GM23338 (cell line): ENCODE data around the gene CLDN24. TPM values are rescaled to one million over a fixed set of nuclear protein-coding genes. Genes with fewer than 3 reads are reported as not detected.

Experiments used
- ATAC-seq: fragments of 200-7000 bp; cut with Tn5 transposase; 3 replicates; pipeline ENCODE4 v1.9.1; 2020
- DNase-seq: peaks from one replicate; pipeline ENCODE4 v3.0.0-alpha.2; 2015; ENCODE audit warnings: low spot score
- H2AFZ ChIP-seq: fragments of 200-600 bp; sonication (generic); 2 replicates; pipeline ENCODE4 v1.8.0; 2016; ENCODE audit warnings: antibody characterized with exemption, mild to moderate bottlenecking, moderate library complexity
- H3F3A ChIP-seq: fragments of 200-600 bp; sonication (generic); replicated peaks from 2 replicates; pipeline ENCODE4 v1.8.0; 2017; ENCODE audit warnings: antibody characterized with exemption, mixed run types, low read depth
- H3K27ac ChIP-seq: fragments of 200-600 bp; sonication (generic); 2 replicates; pipeline ENCODE4 v1.6.1; 2016; ENCODE audit warnings: low read depth
- H3K27me3 ChIP-seq: fragments of 200-600 bp; sonication (generic); 2 replicates; pipeline ENCODE4 v1.8.0; 2016; ENCODE audit warnings: mild to moderate bottlenecking, mixed run types, moderate library complexity; ENCODE audit not compliant: insufficient read depth
- H3K36me3 ChIP-seq: fragments of 200-600 bp; sonication (generic); 2 replicates; pipeline ENCODE4 v1.8.0; 2016; ENCODE audit warnings: mild to moderate bottlenecking; ENCODE audit not compliant: insufficient read depth
- H3K4me1 ChIP-seq: fragments of 200-600 bp; sonication (generic); 2 replicates; pipeline ENCODE4 v1.8.0; 2016; ENCODE audit warnings: mild to moderate bottlenecking, moderate library complexity; ENCODE audit not compliant: insufficient read depth
- H3K4me2 ChIP-seq: fragments of 200-600 bp; sonication (generic); 2 replicates; pipeline ENCODE4 v1.7.1; 2017; ENCODE audit warnings: mixed run types
- H3K4me3 ChIP-seq: fragments of 200-600 bp; sonication (generic); 2 replicates; pipeline ENCODE4 v1.6.1; 2016; ENCODE audit warnings: mixed run types
- H3K79me2 ChIP-seq: fragments of 200-600 bp; sonication (generic); replicated peaks from 2 replicates; pipeline ENCODE4 v1.8.0; 2017; ENCODE audit warnings: mild to moderate bottlenecking; ENCODE audit not compliant: insufficient read depth
- H3K9me2 ChIP-seq: fragments of 200-600 bp; sonication (generic); 2 replicates; pipeline ENCODE4 v1.8.0; 2017; ENCODE audit not compliant: insufficient read depth
- H4K20me1 ChIP-seq: fragments of 200-600 bp; sonication (generic); replicated peaks from 2 replicates; pipeline ENCODE4 v1.8.0; 2017; ENCODE audit warnings: mild to moderate bottlenecking; ENCODE audit not compliant: insufficient read depth
- H3K27ac Mint-ChIP-seq: 2 replicates; pipeline ENCODE4 v1.8.0; 2020; ENCODE audit warnings: inconsistent platforms, mild to moderate bottlenecking, moderate library complexity, mixed read lengths
- H3K27me3 Mint-ChIP-seq: 3 replicates; pipeline ENCODE4 v1.8.0; 2022; ENCODE audit warnings: low read depth, mild to moderate bottlenecking, moderate library complexity, mixed read lengths, inconsistent platforms; ENCODE audit not compliant: insufficient read depth, poor library complexity
- H3K36me3 Mint-ChIP-seq: 3 replicates; pipeline ENCODE4 v1.8.0; 2021; ENCODE audit warnings: low read depth, mild to moderate bottlenecking, inconsistent platforms, moderate library complexity, mixed read lengths
- H3K4me1 Mint-ChIP-seq: 3 replicates; pipeline ENCODE4 v1.8.0; 2020; ENCODE audit warnings: mild to moderate bottlenecking, inconsistent platforms, mixed read lengths
- H3K4me3 Mint-ChIP-seq: 3 replicates; pipeline ENCODE4 v1.8.0; 2021; ENCODE audit warnings: moderate library complexity, mild to moderate bottlenecking, inconsistent platforms, mixed read lengths
- H3K9me3 Mint-ChIP-seq: 3 replicates; pipeline ENCODE4 v1.8.0; 2020; ENCODE audit warnings: moderate library complexity, mild to moderate bottlenecking, inconsistent platforms, mixed read lengths
- CREB1 ChIP-seq: fragments of 250-450 bp; sonication (Bioruptor Pico); IDR thresholded peaks from 2 replicates; pipeline ENCODE4 v1.5.0; 2020; ENCODE audit warnings: low read depth, mild to moderate bottlenecking, moderate library complexity
- CTCF ChIP-seq, 2 experiments: fragments of 200-600 bp in 1 of 2; sonication (generic) in 1 of 2; conservative IDR thresholded peaks; 2 replicates each; pipeline versions ENCODE4 v1.5.1 to v1.6.1; 2016 to 2017; ENCODE audit warnings: antibody characterized with exemption in 2 of 2, low read depth in 2 of 2, mild to moderate bottlenecking in 2 of 2, moderate library complexity in 1 of 2
- EZH2 ChIP-seq: fragments of 200-600 bp; sonication (generic); IDR thresholded peaks from one replicate; pipeline ENCODE4 v1.8.0; 2017; ENCODE audit warnings: antibody characterized with exemption, mild to moderate bottlenecking, low read depth; ENCODE audit not compliant: unreplicated experiment
- EZH2phosphoT487 ChIP-seq: fragments of 200-600 bp; sonication (generic); IDR thresholded peaks from one replicate; pipeline ENCODE4 v1.8.1; 2018; ENCODE audit warnings: antibody characterized with exemption; ENCODE audit not compliant: unreplicated experiment
- JUNB ChIP-seq: IDR thresholded peaks from one replicate; pipeline ENCODE4 v1.6.1; 2016; ENCODE audit warnings: antibody characterized with exemption; ENCODE audit not compliant: unreplicated experiment
- NANOG ChIP-seq: IDR thresholded peaks from 2 replicates; pipeline ENCODE4 v1.6.1; 2016; ENCODE audit warnings: antibody characterized with exemption, borderline replicate concordance
- POLR2AphosphoS5 ChIP-seq: IDR thresholded peaks from 2 replicates; pipeline ENCODE4 v1.6.1; 2016; ENCODE audit warnings: antibody characterized with exemption, low read depth
- STAT1 ChIP-seq: IDR thresholded peaks from one replicate; pipeline ENCODE4 v1.6.1; 2016; ENCODE audit warnings: antibody characterized with exemption; ENCODE audit not compliant: unreplicated experiment
- ZNF114 ChIP-seq: fragments of 250-450 bp; sonication (Bioruptor Pico); IDR thresholded peaks from 2 replicates; pipeline ENCODE4 v1.5.0; 2020; ENCODE audit warnings: mild to moderate bottlenecking, moderate library complexity
- ZNF331 ChIP-seq: fragments of 250-450 bp; sonication (Bioruptor Pico); IDR thresholded peaks from 2 replicates; pipeline ENCODE4 v1.5.0; 2020; ENCODE audit warnings: low read depth, mild to moderate bottlenecking, moderate library complexity
- ZNF462 ChIP-seq: fragments of 250-450 bp; sonication (Bioruptor Pico); IDR thresholded peaks from 2 replicates; pipeline ENCODE4 v1.5.0; 2020; ENCODE audit warnings: mild to moderate bottlenecking, moderate library complexity
- polyA plus RNA-seq: library from polyadenylated mRNA; unstranded; fragments of >200 nt; fragmentation: Nextera tagmentation; extraction: Ambion mirVana; gene quantifications from 2 replicates; pipeline ENCODE4 v1.2.1, GENCODE V29; 2016
- total RNA-seq: library from RNA; depleted of rRNA; stranded (reverse); fragments of >200 nt; shearing (Covaris generic); gene quantifications from 2 replicates; pipeline ENCODE4 v1.2.3, GENCODE V29; 2014
- TF ChIP-seq, protein P1 (sequence below): IDR thresholded peaks from 2 replicates; pipeline ENCODE4 v1.6.1; 2016; ENCODE audit warnings: antibody characterized with exemption
- TF ChIP-seq, protein P2 (sequence below): IDR thresholded peaks from one replicate; pipeline ENCODE4 v1.6.1; 2018; ENCODE audit warnings: antibody characterized with exemption; ENCODE audit not compliant: unreplicated experiment

CLDN24 gene
- total and polyA plus RNA-seq, 2 experiments from 2014 or later: not detected

GRCh38 chr4:183304067-183304466 lies 18.2 kb downstream of the CLDN24 start:
- Histone ChIP-seq H3K4me2 (no peak overlapping the region), H2AFZ (no peak overlapping the region), H3K27me3 (no peaks in the 10 kb centered on the region), H3K36me3 (no peaks in the 10 kb centered on the region), H3K79me2 (no peaks in the 10 kb centered on the region), H3K4me1 (no peaks in the 10 kb centered on the region), H3K9me2 (no peaks in the 10 kb centered on the region), H3K4me3 (no peak overlapping the region), H3K27ac (no peak overlapping the region), H4K20me1 (no peaks in the 10 kb centered on the region; the same call in 1 of the 2 replicates), H3F3A (no peaks in the 10 kb centered on the region)
- DNase-seq (no peak), ATAC-seq (no peak)
- no peaks in the 10 kb centered on the region for H3K4me1 Mint-ChIP-seq
- H3K4me3 Mint-ChIP-seq: no peak overlapping the region
- no peaks in the 10 kb centered on the region for H3K9me3 Mint-ChIP-seq
- H3K27me3 Mint-ChIP-seq: peaks cover 2% of the 10 kb centered on the region
- no peak overlapping the region; the same call in 1 of the 2 replicates for H3K27ac Mint-ChIP-seq
- H3K36me3 Mint-ChIP-seq: peaks cover 27% of the 10 kb centered on the region
- TF ChIP-seq CREB1 (no peak), CTCF (conservative IDR thresholded peaks at IDR 0.05; ENCODE audit: low read depth in 2 of 2) (no peak), EZH2 (no peak), NANOG (no peak), STAT1 (no peak), EZH2phosphoT487 (no peak), ZNF462 (no peak), ZNF114 (CRISPR knock-in tag) (no peak), JUNB (no peak), POLR2AphosphoS5 (no peak), ZNF331 (CRISPR knock-in tag) (no peak)
- TF ChIP-seq, protein P1, sequence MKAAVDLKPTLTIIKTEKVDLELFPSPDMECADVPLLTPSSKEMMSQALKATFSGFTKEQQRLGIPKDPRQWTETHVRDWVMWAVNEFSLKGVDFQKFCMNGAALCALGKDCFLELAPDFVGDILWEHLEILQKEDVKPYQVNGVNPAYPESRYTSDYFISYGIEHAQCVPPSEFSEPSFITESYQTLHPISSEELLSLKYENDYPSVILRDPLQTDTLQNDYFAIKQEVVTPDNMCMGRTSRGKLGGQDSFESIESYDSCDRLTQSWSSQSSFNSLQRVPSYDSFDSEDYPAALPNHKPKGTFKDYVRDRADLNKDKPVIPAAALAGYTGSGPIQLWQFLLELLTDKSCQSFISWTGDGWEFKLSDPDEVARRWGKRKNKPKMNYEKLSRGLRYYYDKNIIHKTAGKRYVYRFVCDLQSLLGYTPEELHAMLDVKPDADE: no peak
- TF ChIP-seq, protein P2, sequence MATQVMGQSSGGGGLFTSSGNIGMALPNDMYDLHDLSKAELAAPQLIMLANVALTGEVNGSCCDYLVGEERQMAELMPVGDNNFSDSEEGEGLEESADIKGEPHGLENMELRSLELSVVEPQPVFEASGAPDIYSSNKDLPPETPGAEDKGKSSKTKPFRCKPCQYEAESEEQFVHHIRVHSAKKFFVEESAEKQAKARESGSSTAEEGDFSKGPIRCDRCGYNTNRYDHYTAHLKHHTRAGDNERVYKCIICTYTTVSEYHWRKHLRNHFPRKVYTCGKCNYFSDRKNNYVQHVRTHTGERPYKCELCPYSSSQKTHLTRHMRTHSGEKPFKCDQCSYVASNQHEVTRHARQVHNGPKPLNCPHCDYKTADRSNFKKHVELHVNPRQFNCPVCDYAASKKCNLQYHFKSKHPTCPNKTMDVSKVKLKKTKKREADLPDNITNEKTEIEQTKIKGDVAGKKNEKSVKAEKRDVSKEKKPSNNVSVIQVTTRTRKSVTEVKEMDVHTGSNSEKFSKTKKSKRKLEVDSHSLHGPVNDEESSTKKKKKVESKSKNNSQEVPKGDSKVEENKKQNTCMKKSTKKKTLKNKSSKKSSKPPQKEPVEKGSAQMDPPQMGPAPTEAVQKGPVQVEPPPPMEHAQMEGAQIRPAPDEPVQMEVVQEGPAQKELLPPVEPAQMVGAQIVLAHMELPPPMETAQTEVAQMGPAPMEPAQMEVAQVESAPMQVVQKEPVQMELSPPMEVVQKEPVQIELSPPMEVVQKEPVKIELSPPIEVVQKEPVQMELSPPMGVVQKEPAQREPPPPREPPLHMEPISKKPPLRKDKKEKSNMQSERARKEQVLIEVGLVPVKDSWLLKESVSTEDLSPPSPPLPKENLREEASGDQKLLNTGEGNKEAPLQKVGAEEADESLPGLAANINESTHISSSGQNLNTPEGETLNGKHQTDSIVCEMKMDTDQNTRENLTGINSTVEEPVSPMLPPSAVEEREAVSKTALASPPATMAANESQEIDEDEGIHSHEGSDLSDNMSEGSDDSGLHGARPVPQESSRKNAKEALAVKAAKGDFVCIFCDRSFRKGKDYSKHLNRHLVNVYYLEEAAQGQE: no peak
